NK-92 treated with Interleukin-12 subunit alpha and Interleukin-12 subunit beta, amount 100 ng/mL, for 24 hours (cell line): ENCODE measurements around the gene ZMYND8.
"Not testable (repeated sequence)": the region's sequence is repeated elsewhere in the genome, so short reads cannot be mapped to it uniquely, and the experiment has no call there.

Experiments used
- DNase-seq: peaks from one replicate; lab custom pipeline; 2025; lab: John Stamatoyannopoulos, UW

ZMYND8 gene

GRCh38 chr20:47246061-47246777 lies 110.3 kb downstream of the ZMYND8 start:
- no peak for DNase-seq

- DNase-seq, result not testable (repeated sequence)
Measured at GRCh38 chr20:47245166-47245565, 111.3 kb downstream of the ZMYND8 start.

GRCh38 chr20:47244451-47244850 lies 112.0 kb downstream of the ZMYND8 start:
- no peak for DNase-seq

- DNase-seq, result no peak
Measured at GRCh38 chr20:47243532-47244305, 112.8 kb downstream of the ZMYND8 start.

- no peak for DNase-seq
Measured at GRCh38 chr20:47243003-47243402, 113.5 kb downstream of the ZMYND8 start.

- no peak for DNase-seq
Measured at GRCh38 chr20:47241345-47241781, 115.1 kb downstream of the ZMYND8 start.

- DNase-seq, result not testable (repeated sequence)
Measured at GRCh38 chr20:47240096-47240495, 116.4 kb downstream of the ZMYND8 start.

- no peak for DNase-seq
Measured at GRCh38 chr20:47239719-47240067, 116.8 kb downstream of the ZMYND8 start.

- DNase-seq, result no peak
Measured at GRCh38 chr20:47238780-47239718, 117.5 kb downstream of the ZMYND8 start.

GRCh38 chr20:47237715-47238114 lies 118.8 kb downstream of the ZMYND8 start:
- no peak for DNase-seq

- no peak for DNase-seq
Measured at GRCh38 chr20:47236639-47236900, 119.9 kb downstream of the ZMYND8 start.

GRCh38 chr20:47235853-47236638 lies 120.5 kb downstream of the ZMYND8 start:
- DNase-seq, result no peak

- DNase-seq, result no peak
Measured at GRCh38 chr20:47235111-47235510, 121.4 kb downstream of the ZMYND8 start.

- no peak for DNase-seq
Measured at GRCh38 chr20:47233333-47234188, 122.9 kb downstream of the ZMYND8 start.

GRCh38 chr20:47232518-47232917 lies 124.0 kb downstream of the ZMYND8 start:
- DNase-seq, result no peak

GRCh38 chr20:47231382-47232039 lies 125.0 kb downstream of the ZMYND8 start:
- no peak for DNase-seq

GRCh38 chr20:47230811-47231256 lies 125.7 kb downstream of the ZMYND8 start:
- DNase-seq, result no peak

GRCh38 chr20:47228654-47229053 lies 127.8 kb downstream of the ZMYND8 start:
- no peak for DNase-seq

GRCh38 chr20:47227576-47227975 lies 128.9 kb downstream of the ZMYND8 start:
- DNase-seq, result no peak

GRCh38 chr20:47227119-47227518 lies 129.4 kb downstream of the ZMYND8 start:
- no peak for DNase-seq
